C1 segment of cervical spinal cord (tissue), 14 donors: ENCODE data around the gene HNRNPA3.
"Not testable (repeated sequence)": the region's sequence is repeated elsewhere in the genome, so short reads cannot be mapped to it uniquely, and the experiment has no call there.

Experiments used
- DNase-seq, 14 donors: peaks; one replicate each; lab custom pipeline; 2025; lab: John Stamatoyannopoulos, UW

The HNRNPA3 gene

GRCh38 chr2:177254433-177255226, 42.0 kb downstream of the HNRNPA3 start:
- DNase-seq = peak in 4 of 14 donors; percentile 24 to 34 (median 28)

- DNase-seq = no peak
These were observed 42.6 kb downstream of the HNRNPA3 start for GRCh38 chr2:177255227-177255601.

- DNase-seq = no peak
These were observed 43.4 kb downstream of the HNRNPA3 start for GRCh38 chr2:177256026-177256425.

- DNase-seq = no peak
These were observed 44.1 kb downstream of the HNRNPA3 start for GRCh38 chr2:177256695-177257094.

- DNase-seq = no peak
These were observed 44.9 kb downstream of the HNRNPA3 start for GRCh38 chr2:177257471-177257870.

GRCh38 chr2:177258059-177258458, 45.5 kb downstream of the HNRNPA3 start:
- DNase-seq = no peak

GRCh38 chr2:177260379-177260778, 47.8 kb downstream of the HNRNPA3 start:
- no peak for DNase-seq

GRCh38 chr2:177261116-177262060, 48.8 kb downstream of the HNRNPA3 start:
- DNase-seq = peak in 1 of 14 donors; percentile 37

GRCh38 chr2:177262092-177262491, 49.5 kb downstream of the HNRNPA3 start:
- peak in 1 of 14 donors; percentile 46 for DNase-seq

GRCh38 chr2:177262958-177263450, 50.4 kb downstream of the HNRNPA3 start:
- no peak for DNase-seq

- peak; percentile 63 to 98 (median 94) for DNase-seq
These were observed 51.0 kb downstream of the HNRNPA3 start for GRCh38 chr2:177263451-177264208.

GRCh38 chr2:177264209-177264692, 51.7 kb downstream of the HNRNPA3 start:
- peak in 4 of 14 donors; percentile 71 to 81 (median 80) for DNase-seq

GRCh38 chr2:177264693-177265587, 52.3 kb downstream of the HNRNPA3 start, which contains the start of gene NFE2L2:
Gene NFE2L2, minus strand, starts transcription at chr2:177264727. Its CDS starts 151 bp downstream, at chr2:177264576.
- DNase-seq = peak; percentile 36 to 97 (median 88)

GRCh38 chr2:177265824-177266817, 53.5 kb downstream of the HNRNPA3 start:
- no peak for DNase-seq

- not testable (repeated sequence) for DNase-seq
These were observed 54.4 kb downstream of the HNRNPA3 start for GRCh38 chr2:177266955-177267354.

- DNase-seq = no peak
These were observed 55.7 kb downstream of the HNRNPA3 start for GRCh38 chr2:177268187-177268871.

- DNase-seq = no peak
These were observed 56.3 kb downstream of the HNRNPA3 start for GRCh38 chr2:177268901-177269300.

GRCh38 chr2:177270531-177270930, 57.9 kb downstream of the HNRNPA3 start:
- DNase-seq = no peak
